ENCODE measurements around the gene SLC25A51. TPM values are rescaled to one million over a fixed set of nuclear protein-coding genes. Genes with fewer than 3 reads are reported as not detected.

Gene SLC25A51
- polyA plus RNA-seq, 2 of the 4 experiments (the other 2 are of a cell fraction), result 17.2 to 24.3 TPM

- TF ChIP-seq ZFP36 (IDR thresholded peaks at IDR 0.05; ENCODE audit: borderline replicate concordance, partially characterized antibody) (no peak), RAD21 (conservative IDR thresholded peaks at IDR 0.05 in 1 of 2, IDR thresholded peaks at IDR 0.05 in 1 of 2) (no peak), NR3C1 (IDR thresholded peaks at IDR 0.05) (no peak), RFX5 (IDR thresholded peaks at IDR 0.05) (no peak), POLR2AphosphoS2 (conservative IDR thresholded peaks at IDR 0.05; ENCODE audit: low read length) (no peak), MAZ (IDR thresholded peaks at IDR 0.05; ENCODE audit: borderline replicate concordance, low read depth, low read length) (no peak), KDM5A (IDR thresholded peaks at IDR 0.05) (no peak)
Observed at GRCh38 chr9:37839496-37840461, 64.1 kb downstream of the SLC25A51 start (continued).

Small RNA genes lying within 50 kb of the gene (small RNA-seq; reads per million reads assigned to genes)
- 0 reads per million in 6 experiments for gene RNU7-124P

Other genes with a start within 250 kb of the SLC25A51 start
- 8.9 and 10.1 TPM in 2 replicates for gene TRMT10B, start 150.3 kb downstream of the SLC25A51 start, polyA plus RNA-seq (2011; rRNA removed)
- gene TRMT10B, start 150.3 kb downstream of the SLC25A51 start, polyA plus RNA-seq (2017; fragmentation: RNase III; extraction: RNeasy Plus Mini Kit Qiagen cat#74134 plus additional on column Dnase treatment), result 6.3 to 6.9 TPM (median 6.5 TPM) in 3 replicates
- gene EXOSC3, start 119.1 kb downstream of the SLC25A51 start, polyA plus RNA-seq (2011; rRNA removed), result 40.7 and 63.2 TPM in 2 replicates
- 72.2 to 77.1 TPM (median 72.4 TPM) in 3 replicates for gene EXOSC3, start 119.1 kb downstream of the SLC25A51 start, polyA plus RNA-seq (2017; fragmentation: RNase III; extraction: RNeasy Plus Mini Kit Qiagen cat#74134 plus additional on column Dnase treatment)
- 25.8 and 33.1 TPM in 2 replicates for gene DCAF10, start 103.3 kb downstream of the SLC25A51 start, polyA plus RNA-seq (2011; rRNA removed)
- gene DCAF10, start 103.3 kb downstream of the SLC25A51 start, polyA plus RNA-seq (2017; fragmentation: RNase III; extraction: RNeasy Plus Mini Kit Qiagen cat#74134 plus additional on column Dnase treatment), result 10.9 to 12.4 TPM (median 11.5 TPM) in 3 replicates
- 15.4 and 16.4 TPM in 2 replicates for gene SHB, start 165.1 kb upstream of the SLC25A51 start, polyA plus RNA-seq (2011; rRNA removed)
- 21.6 to 22.4 TPM (median 22.0 TPM) in 3 replicates for gene SHB, start 165.1 kb upstream of the SLC25A51 start, polyA plus RNA-seq (2017; fragmentation: RNase III; extraction: RNeasy Plus Mini Kit Qiagen cat#74134 plus additional on column Dnase treatment)

All from A549 (cell line).